Right renal cortex interstitium (tissue), 3 donors: ENCODE data around the gene OPRM1. TPM values are rescaled to one million over a fixed set of nuclear protein-coding genes. Genes with fewer than 3 reads are reported as not detected.
A peak's percentile ranks its signal among the peaks of the same experiment; 100 is the strongest.
"Not testable (repeated sequence)": the region's sequence is repeated elsewhere in the genome, so short reads cannot be mapped to it uniquely, and the experiment has no call there.

Experiments
- DNase-seq, 3 donors: peaks; one replicate each; pipeline ENCODE4 v3.0.0-alpha.2; 2013; ENCODE audit warnings: low read depth in 3 of 3, low spot score in 2 of 3
- polyA plus RNA-seq, 3 donors: library from polyadenylated mRNA; unstranded; fragments of 120-200 nt; gene quantifications; one replicate each; pipeline ENCODE4 v1.2.1, GENCODE V29; 2013; ENCODE audit not compliant: insufficient read length in 3 of 3

Gene OPRM1
- polyA plus RNA-seq = not detected

- DNase-seq = peak; percentile 36 to 57 (median 55)
Measured at GRCh38 chr6:154039231-154039842, at the start of gene OPRM1. TSS of gene OPRM1 (plus strand) at chr6:154039240. CDS start at chr6:154039545, 305 bp downstream.

DNA sequence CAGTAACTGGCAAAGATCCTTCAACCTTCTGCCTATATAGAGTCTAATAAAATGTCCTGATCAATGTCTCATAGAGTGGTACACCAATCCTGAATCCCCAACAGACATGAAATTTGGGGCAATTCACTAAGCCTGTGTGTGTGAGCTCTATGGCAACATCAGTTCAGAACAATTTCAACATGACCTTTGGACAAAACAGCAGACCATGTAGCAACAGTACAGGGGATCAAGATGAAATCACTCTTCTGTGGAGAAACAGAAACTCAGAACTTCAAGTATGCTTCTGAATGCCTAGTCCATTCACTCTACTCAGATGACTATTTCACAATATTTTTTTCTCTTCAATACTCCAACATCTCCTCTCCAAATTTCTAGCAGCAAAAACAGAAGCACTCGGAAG lies 49.1 kb upstream of the OPRM1 start:
- no peak for DNase-seq

GRCh38 chr6:153994004-153994403 lies 45.0 kb upstream of the OPRM1 start:
- no peak for DNase-seq

DNA sequence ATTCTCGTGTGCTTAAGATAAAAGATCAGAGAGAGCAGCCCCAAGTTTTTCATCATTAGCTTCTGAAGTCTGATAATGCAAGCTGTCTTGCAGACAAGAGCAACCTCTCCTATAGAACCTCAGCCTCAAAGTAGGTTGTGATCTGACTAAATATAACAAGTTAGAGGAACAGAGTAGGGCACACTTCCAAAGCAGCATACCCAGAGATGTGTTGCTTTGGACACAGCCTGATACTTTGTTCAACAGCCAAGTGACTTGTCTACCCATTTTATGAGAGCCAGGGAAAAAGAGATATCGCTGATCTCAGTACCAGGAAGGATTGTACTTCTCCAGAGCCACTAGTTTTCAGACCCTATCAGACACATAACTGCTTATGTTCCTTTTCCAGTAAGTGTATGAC lies 44.2 kb upstream of the OPRM1 start:
- DNase-seq = no peak

DNA sequence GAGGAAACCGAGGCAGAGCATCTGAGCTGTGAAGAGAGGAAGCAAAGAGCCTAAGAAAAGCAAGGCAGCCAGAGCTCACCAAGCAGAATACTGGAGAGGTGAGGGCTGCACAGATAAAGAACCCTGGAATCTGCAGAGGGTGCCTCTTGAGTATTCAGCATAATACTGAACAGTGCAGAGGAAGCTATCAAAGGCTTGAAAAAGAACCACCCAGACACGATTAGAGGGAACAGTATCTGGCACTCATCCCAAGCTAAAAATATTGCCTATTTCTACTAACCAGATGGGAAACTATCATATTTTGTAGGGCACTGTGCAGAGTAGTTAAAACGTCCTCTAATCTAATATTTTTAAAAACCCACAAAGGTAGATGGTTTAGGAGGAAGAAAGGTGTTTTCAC lies 41.8 kb upstream of the OPRM1 start:
- no peak for DNase-seq

DNA sequence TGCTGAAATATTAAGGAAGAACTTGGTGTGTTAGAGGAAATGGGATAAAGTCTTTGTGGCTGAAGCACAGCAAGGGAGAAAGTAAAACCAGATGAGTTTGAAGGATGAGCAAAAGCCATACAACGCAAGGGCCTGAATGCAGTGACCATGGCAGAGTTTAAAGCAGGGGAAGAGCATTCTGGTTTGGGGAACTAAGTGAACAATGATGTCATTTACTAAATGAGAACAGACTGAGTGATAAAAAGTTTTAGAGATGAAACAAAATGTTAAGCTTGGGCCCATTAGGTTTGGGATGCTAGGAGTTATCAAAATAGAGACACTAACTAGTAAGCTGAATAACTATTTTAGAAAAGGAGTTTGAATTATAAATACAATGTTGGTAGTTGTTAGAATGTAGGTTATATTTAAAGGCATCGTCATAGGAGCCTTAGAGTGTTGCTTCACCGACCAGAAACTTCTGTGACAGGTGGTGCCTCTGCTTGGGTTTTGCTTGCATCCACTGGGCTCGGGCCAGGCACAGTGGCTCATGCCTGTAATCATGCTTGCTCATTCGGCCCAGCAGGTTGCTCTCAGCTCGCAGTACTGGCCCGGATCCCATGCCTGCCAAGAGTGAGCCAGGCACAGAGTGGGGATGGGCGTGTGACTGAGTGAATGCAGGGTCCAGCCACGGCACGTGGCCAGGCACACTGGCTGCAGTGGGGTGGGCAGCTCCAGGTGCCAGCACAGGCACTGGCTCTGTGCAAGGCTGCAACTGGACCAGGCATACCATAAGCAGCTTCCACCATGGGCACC lies 37.4 kb upstream of the OPRM1 start:
- DNase-seq = no peak

- DNase-seq = no peak
Measured at GRCh38 chr6:154002894-154003293, 36.1 kb upstream of the OPRM1 start.

- no peak for DNase-seq
Measured at GRCh38 chr6:154010371-154010770, 28.7 kb upstream of the OPRM1 start.

DNA sequence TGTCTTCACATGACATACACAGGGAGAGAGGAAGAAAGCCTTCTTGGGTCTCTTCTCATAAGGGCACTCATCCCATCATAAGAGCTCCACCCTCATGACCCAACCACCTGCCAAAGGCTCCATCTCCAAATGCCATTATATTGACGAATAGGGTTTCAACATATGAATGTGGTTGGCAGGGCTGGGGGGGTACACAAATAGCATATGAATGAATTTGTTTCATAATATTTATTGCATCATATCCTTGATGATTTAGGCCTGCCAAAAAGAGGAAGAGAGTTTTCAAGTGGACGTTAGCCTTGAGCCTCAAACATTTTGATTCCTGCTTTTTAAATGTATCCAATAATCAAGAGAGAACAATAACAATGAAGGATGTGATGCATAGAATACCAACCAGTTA lies 26.2 kb upstream of the OPRM1 start:
- no peak for DNase-seq

- no peak for DNase-seq
Measured at GRCh38 chr6:154017786-154018185, 21.3 kb upstream of the OPRM1 start.

DNA sequence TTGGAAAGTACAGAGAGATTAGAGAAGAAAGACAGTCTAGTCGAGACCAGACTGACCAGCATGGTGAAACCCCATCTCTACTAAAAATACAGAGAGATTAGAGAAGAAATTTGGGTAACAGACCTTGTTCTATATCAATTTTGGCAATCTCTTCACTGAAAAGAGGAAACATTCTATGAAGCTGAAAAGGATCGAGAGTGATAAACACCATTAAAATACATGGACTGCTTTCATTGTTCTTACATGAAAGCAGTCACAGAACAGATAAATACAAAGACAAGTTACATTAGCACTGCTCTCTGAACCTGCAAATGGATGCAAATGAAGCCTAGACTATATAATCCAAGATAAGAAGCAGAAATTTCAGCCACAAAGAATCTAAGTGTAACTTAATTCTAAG lies 8.4 kb upstream of the OPRM1 start:
- DNase-seq = no peak

GRCh38 chr6:154041001-154041400 lies 2.0 kb downstream of the OPRM1 start:
- no peak for DNase-seq

DNA sequence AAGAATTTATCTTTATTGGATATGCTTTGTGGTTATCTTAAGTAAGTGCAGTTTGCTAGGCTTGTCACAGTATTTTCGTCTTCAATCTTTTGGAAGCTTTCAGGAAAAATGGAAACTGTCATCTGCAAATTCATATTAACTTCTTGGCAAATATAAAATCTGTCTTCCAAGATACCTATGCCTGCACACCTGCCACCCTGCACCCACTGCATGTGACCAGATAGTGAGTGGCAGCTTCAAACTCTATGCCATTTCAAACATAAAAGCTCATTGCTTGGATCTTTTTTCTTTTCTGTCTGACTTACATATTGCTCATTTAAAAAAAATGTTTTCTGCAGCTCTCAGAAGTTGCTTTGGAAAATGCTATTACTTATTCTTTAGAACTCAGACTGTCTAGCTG lies 14.1 kb downstream of the OPRM1 start:
- DNase-seq = no peak

DNA sequence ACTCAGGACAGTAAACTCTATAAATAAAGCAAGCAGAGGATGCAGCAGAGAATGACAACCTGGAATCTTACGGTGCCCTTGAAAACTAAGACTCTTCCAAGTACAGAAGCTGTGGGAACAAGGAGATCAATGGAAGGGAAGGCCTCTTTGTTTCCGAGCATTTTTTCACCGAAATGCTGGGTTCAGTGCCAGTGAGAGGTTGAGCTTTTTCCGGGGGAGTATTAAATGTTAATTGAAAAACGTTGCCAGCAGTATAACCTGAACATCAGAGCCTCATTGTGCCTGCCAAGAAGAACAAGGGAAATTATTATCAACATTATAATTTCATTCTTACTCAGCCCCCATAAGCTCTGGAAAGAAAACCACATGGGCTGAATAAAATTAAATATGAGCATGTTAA lies 17.5 kb downstream of the OPRM1 start:
- DNase-seq = no peak

DNA sequence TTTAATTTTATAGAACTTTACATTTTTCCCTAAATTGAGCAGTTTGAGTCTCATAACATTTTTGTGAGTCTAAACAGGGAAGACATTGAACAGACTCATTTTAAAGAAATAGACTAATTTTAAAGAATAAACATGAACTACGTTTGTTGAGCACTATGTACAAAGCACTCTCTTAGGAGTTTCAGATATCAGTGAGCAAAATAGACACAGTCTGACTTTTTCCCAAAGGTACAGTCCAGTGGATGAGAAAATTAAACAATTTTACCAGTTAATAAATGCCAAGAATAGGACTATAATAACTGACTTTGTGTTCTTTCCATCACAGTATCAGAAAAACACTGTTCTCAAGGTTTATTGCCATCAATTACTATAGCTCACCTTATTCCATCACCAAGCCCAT lies 18.1 kb downstream of the OPRM1 start:
- DNase-seq = no peak

DNA sequence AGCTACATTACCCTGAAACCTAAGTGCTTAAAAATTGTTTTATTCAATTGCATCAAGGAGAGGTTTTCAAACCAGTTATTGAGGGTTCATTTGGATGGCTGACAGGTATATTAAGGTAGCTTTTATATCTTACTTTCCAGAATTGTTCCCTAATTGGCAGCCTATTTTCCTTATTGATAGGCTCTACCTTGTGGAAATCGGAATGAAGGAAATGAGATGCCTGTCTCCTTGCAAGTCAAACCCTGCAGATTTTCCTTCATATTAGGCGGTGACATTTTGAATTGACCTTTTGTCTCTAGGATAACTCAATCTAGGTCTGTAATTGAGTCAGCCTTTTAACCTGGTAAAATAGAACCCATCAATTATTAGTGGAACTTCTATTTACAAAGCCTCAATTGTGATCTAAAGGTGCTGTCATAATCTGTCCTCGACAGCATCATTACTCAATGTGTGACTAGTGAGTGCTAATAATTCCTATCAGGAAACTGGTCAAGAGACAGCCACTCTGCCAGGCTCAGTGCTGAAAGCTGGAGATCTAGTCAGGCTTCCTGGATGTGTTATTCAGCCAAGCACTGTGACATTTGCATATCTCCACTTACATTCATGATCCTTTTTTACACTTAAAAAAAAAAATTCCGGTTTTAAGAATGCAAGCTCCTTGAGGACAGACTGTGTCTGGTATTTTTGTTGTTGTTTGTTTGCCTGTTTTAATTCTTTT lies 20.1 kb downstream of the OPRM1 start:
- DNase-seq = no peak

DNA sequence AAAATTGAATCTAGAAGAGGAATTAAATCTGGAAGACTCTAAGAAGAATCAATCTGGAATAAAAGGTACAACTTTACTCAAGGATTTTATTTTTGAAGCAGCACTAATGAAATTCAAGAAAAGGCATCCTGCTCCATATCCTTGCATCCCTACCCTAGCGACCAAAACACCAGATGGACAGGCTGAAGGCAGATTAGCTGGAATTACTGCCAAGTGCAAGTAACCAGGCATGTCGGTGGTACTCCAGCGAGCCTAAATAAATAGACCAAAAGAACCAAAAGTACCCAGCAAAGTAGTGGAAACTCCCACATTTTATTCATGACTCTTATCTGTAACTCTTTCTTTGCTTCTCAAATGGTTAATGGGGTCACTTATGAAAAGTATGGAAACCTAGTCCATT lies 21.0 kb downstream of the OPRM1 start:
- no peak for DNase-seq

DNA sequence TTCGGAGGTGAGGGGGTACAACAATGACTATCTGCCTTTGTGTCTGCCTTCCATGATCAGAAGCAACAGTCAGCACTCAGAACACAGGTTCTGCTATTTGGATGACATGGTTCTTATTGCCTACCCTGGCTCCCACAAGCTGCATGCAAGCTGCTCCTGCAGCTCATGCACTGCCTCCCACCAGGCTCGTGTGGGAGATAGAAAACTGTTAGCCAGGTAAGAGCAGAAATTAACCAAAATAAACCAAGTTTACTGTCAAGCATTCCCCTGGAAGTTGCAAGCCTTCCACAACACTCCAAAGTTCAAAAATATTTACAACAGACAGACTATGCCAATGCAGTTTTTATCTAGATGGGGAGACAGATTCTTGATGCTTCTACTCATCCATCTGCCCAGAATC lies 31.0 kb downstream of the OPRM1 start:
- DNase-seq = no peak

DNA sequence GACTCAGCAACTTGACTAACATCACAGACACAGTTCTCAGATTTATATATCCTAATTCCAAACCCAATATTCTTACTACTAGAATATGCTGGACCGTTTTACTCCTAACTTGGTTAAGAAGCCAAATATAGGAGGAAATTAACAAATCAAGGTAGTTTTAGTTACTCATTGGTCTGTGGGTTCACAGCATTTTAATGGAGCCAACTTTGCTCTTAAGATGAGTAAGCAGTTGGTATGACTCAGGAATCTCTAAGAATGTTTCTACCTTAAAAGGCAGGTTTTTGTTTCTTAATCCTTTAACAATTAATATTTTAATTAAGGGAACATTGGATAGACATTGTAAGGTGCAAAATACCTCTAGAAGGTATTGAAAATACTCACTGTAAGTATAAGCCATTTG lies 31.6 kb downstream of the OPRM1 start:
- DNase-seq = no peak

DNA sequence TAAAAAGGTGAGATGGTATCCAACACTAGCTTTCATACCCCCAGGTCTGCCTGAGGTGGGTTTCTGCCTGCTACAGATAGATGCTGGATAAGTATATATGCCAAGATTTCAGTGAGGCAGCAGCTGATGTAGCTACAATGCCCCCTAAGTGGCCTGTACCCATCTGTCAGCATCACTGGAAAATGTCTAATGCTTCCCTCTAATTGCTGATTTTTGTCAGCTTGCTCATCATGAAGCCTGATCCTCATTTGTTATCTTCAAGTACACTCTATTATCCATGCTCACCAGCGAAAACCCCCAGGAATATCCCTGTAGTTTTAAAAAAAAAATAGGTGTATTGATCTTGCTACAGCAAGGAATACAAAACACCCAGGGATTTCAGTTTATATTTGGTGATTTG lies 32.2 kb downstream of the OPRM1 start:
- no peak for DNase-seq

- DNase-seq = no peak
Measured at GRCh38 chr6:154071711-154072110, 32.7 kb downstream of the OPRM1 start.

DNA sequence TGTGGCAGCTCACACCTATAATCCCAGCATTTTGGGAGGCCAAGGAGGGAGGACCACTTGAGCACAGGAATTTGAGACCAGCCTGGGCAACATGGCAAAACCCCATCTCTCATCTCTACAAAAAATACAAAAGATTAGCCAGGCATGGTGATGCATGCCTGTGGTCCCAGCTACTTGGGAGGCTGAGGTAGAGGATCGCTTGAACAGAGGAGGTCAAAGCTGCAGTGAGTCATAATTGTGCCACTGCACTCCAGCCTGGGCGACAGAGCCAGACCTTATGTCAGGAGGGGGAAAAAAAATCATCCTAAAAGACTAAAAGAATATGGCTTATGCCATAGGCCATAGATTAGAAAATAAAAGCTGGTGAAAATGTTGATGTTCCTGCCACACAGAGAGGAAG lies 39.6 kb downstream of the OPRM1 start:
- DNase-seq = not testable (repeated sequence)
